Measurements from ENCODE around the gene CAMTA1. TPM values are rescaled to one million over a fixed set of nuclear protein-coding genes. Genes with fewer than 3 reads are reported as not detected.

CAMTA1 gene
- polyA plus RNA-seq, 1 donor from 2014 or later = 162 TPM

GRCh38 chr1:7553042-7553690 lies 767.9 kb downstream of the CAMTA1 start:
- Histone ChIP-seq H3K4me3 (ENCODE audit: low read length) (no peak overlapping the region), H3F3A (ENCODE audit: insufficient read depth, low read length, poor library complexity, severe bottlenecking) (no peaks in the 10 kb centered on the region), H3K9ac (ENCODE audit: low read length) (no peak overlapping the region), H3K9me2 (ENCODE audit: insufficient read depth, low read length) (no peaks in the 10 kb centered on the region), H3K9me3 (ENCODE audit: low read length) (no peaks in the 10 kb centered on the region), H3K79me2 (replicated peaks; ENCODE audit: insufficient read depth, low read length) (no peaks in the 10 kb centered on the region), H3K4me2 (ENCODE audit: low read length) (no peak overlapping the region), H3K27ac (ENCODE audit: low read length) (no peak overlapping the region), H4K20me1 (ENCODE audit: insufficient read depth) (no peaks in the 10 kb centered on the region), H3K27me3 (ENCODE audit: insufficient read depth, low read depth, low read length) (no peaks in the 10 kb centered on the region), H3K36me3 (ENCODE audit: insufficient read depth, low read length) (no peaks in the 10 kb centered on the region), H2AFZ (ENCODE audit: low read depth, low read length) (no peak overlapping the region)
- TF ChIP-seq MXI1 (conservative IDR thresholded peaks at IDR 0.05; ENCODE audit: poor library complexity, severe bottlenecking) (no peak), EZH2 (IDR thresholded peaks at IDR 0.05; ENCODE audit: borderline replicate concordance, insufficient read depth, low read length, poor library complexity, severe bottlenecking) (no peak), CTCF (IDR thresholded peaks at IDR 0.05; ENCODE audit: poor library complexity, severe bottlenecking) (no peak), TAF1 (IDR thresholded peaks at IDR 0.05; ENCODE audit: low read depth) (no peak), EP300 (conservative IDR thresholded peaks at IDR 0.05; ENCODE audit: poor library complexity, severe bottlenecking) (no peak), SMC3 (conservative IDR thresholded peaks at IDR 0.05; ENCODE audit: poor library complexity) (no peak), RAD21 (conservative IDR thresholded peaks at IDR 0.05) (no peak), POLR2AphosphoS5 (IDR thresholded peaks at IDR 0.05) (no peak), REST (IDR thresholded peaks at IDR 0.05; ENCODE audit: borderline replicate concordance) (no peak)

- no peak overlapping the region for H3K27ac ChIP-seq (ENCODE audit: low read length)
- H3K9me2 ChIP-seq (ENCODE audit: insufficient read depth, low read length) = no peaks in the 10 kb centered on the region
- no peak overlapping the region for H3K4me3 ChIP-seq (ENCODE audit: low read length)
- H3K36me3 ChIP-seq (ENCODE audit: insufficient read depth, low read length) = no peaks in the 10 kb centered on the region
- no peaks in the 10 kb centered on the region for H3K79me2 ChIP-seq (replicated peaks; ENCODE audit: insufficient read depth, low read length)
- no peak overlapping the region for H2AFZ ChIP-seq (ENCODE audit: low read depth, low read length)
- no peaks in the 10 kb centered on the region for H3K9me3 ChIP-seq (ENCODE audit: low read length)
- H3K9ac ChIP-seq (ENCODE audit: low read length) = no peak overlapping the region
- TF ChIP-seq REST (IDR thresholded peaks at IDR 0.05; ENCODE audit: borderline replicate concordance) (no peak), SMC3 (conservative IDR thresholded peaks at IDR 0.05; ENCODE audit: poor library complexity) (no peak), RAD21 (conservative IDR thresholded peaks at IDR 0.05) (no peak), TAF1 (IDR thresholded peaks at IDR 0.05; ENCODE audit: low read depth) (no peak), MXI1 (conservative IDR thresholded peaks at IDR 0.05; ENCODE audit: poor library complexity, severe bottlenecking) (no peak), CTCF (IDR thresholded peaks at IDR 0.05; ENCODE audit: poor library complexity, severe bottlenecking) (no peak), POLR2AphosphoS5 (IDR thresholded peaks at IDR 0.05) (no peak), EP300 (conservative IDR thresholded peaks at IDR 0.05; ENCODE audit: poor library complexity, severe bottlenecking) (no peak), EZH2 (IDR thresholded peaks at IDR 0.05; ENCODE audit: borderline replicate concordance, insufficient read depth, low read length, poor library complexity, severe bottlenecking) (no peak)
- no peaks in the 10 kb centered on the region for H3F3A ChIP-seq (ENCODE audit: insufficient read depth, low read length, poor library complexity, severe bottlenecking)
- no peak overlapping the region for H3K4me2 ChIP-seq (ENCODE audit: low read length)
- no peaks in the 10 kb centered on the region for H3K27me3 ChIP-seq (ENCODE audit: insufficient read depth, low read depth, low read length)
- H4K20me1 ChIP-seq (ENCODE audit: insufficient read depth) = no peaks in the 10 kb centered on the region
These were observed 769.4 kb downstream of the CAMTA1 start for GRCh38 chr1:7554385-7555235.

All from neural cell (in vitro differentiated cells).